Osteocyte (in vitro differentiated cells): ENCODE measurements around the gene LZTS2. TPM values are rescaled to one million over a fixed set of nuclear protein-coding genes. Genes with fewer than 3 reads are reported as not detected.

Experiments
- DNase-seq: peaks from one replicate; pipeline ENCODE4 v3.0.0; 2021; ENCODE audit warnings: mixed read lengths; ENCODE audit not compliant: unreplicated experiment; ENCODE audit errors: extremely low spot score
- H3K27ac Mint-ChIP-seq: one replicate; pipeline ENCODE4 v1.8.0; 2021; ENCODE audit warnings: mild to moderate bottlenecking, mixed read lengths; ENCODE audit not compliant: unreplicated experiment
- H3K27me3 Mint-ChIP-seq: one replicate; pipeline ENCODE4 v1.8.0; 2021; ENCODE audit warnings: mixed read lengths; ENCODE audit not compliant: unreplicated experiment
- H3K36me3 Mint-ChIP-seq: one replicate; pipeline ENCODE4 v1.8.0; 2021; ENCODE audit warnings: mixed read lengths; ENCODE audit not compliant: unreplicated experiment
- H3K4me1 Mint-ChIP-seq: one replicate; pipeline ENCODE4 v1.8.0; 2021; ENCODE audit warnings: mixed read lengths; ENCODE audit not compliant: unreplicated experiment
- H3K4me3 Mint-ChIP-seq: one replicate; pipeline ENCODE4 v1.8.0; 2021; ENCODE audit warnings: mild to moderate bottlenecking, moderate library complexity, mixed read lengths; ENCODE audit not compliant: unreplicated experiment
- H3K9me3 Mint-ChIP-seq: one replicate; pipeline ENCODE4 v1.8.0; 2021; ENCODE audit warnings: mixed read lengths; ENCODE audit not compliant: unreplicated experiment
- CTCF ChIP-seq: fragments of 200-600 bp; sonication (generic); IDR thresholded peaks from 2 replicates; pipeline ENCODE4 v1.5.0; 2021; ENCODE audit warnings: antibody characterized with exemption, mild to moderate bottlenecking, moderate library complexity
- total RNA-seq: library from RNA; stranded (reverse); gene quantifications from 2 replicates; pipeline ENCODE4 v1.2.1, GENCODE V29; 2021

LZTS2 gene
- total RNA-seq, 1 donor from 2014 or later: 72.1 TPM

- H3K9me3 Mint-ChIP-seq: no peaks in the 10 kb centered on the region
- no peak for TF ChIP-seq CTCF
- no peaks in the 10 kb centered on the region for H3K27me3 Mint-ChIP-seq
- no peak for DNase-seq
- H3K4me1 Mint-ChIP-seq: peaks cover 22% of the 10 kb centered on the region
- no peaks in the 10 kb centered on the region for H3K36me3 Mint-ChIP-seq
- H3K27ac Mint-ChIP-seq: no peak overlapping the region
- no peak overlapping the region for H3K4me3 Mint-ChIP-seq
Measured at GRCh38 chr10:101028446-101029337, 29.1 kb downstream of the LZTS2 start.

DNA sequence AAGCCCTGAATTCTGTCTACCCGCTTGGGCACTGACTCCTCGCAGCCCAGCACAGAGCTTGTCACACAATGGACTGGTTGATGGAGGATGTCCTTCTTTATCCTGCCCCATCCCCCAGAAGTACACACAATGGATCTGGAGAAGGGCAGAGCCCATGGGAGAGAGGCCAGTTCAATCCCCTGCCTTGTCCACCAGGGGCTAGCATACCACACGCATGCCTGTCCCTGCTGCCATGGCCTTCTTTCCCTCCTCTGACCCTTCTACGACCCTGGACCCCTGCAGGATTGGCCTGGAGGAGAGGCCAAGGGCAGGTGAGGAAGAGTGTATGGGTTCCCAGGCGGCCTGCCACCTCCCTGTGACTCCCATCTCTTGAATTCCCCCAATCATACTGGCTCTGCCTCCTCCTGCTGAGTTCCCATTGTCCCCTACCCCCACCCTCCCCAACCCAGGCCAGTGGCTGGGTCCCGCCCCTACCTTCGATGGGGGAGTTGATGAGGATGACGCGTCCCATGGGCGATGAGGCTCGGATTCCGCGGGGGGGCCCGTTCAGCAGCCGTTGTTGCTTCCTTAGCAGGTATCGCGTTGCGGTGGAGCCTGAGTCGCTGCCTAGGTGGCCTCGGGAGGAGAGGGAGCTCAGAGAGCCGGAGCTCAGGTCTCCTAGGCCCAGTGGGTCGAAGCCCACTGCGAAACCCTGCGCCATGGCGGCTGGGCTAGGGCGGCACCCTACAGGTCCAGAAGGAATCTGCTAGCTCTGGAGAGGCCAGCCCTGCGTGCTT is 30.1 kb downstream of the LZTS2 start:
- H3K4me3 Mint-ChIP-seq: no peak overlapping the region
- H3K27me3 Mint-ChIP-seq: no peaks in the 10 kb centered on the region
- no peak for TF ChIP-seq CTCF
- H3K36me3 Mint-ChIP-seq: no peaks in the 10 kb centered on the region
- DNase-seq: no peak
- H3K4me1 Mint-ChIP-seq: peaks cover 26% of the 10 kb centered on the region
- H3K27ac Mint-ChIP-seq: no peak overlapping the region
- H3K9me3 Mint-ChIP-seq: no peaks in the 10 kb centered on the region

GRCh38 chr10:101030496-101031127 is 31.0 kb downstream of the LZTS2 start:
- no peak for TF ChIP-seq CTCF
- H3K4me3 Mint-ChIP-seq: peak overlapping the region; percentile 84
- H3K9me3 Mint-ChIP-seq: no peaks in the 10 kb centered on the region
- H3K4me1 Mint-ChIP-seq: peaks cover 26% of the 10 kb centered on the region
- no peak for DNase-seq
- no peaks in the 10 kb centered on the region for H3K27me3 Mint-ChIP-seq
- H3K36me3 Mint-ChIP-seq: no peaks in the 10 kb centered on the region
- peak overlapping the region; percentile 95 for H3K27ac Mint-ChIP-seq

GRCh38 chr10:101031128-101031795 is 31.7 kb downstream of the LZTS2 start, which contains the start of the genes PDZD7 and SFXN3:
PDZD7 (minus strand) TSS chr10:101031129; CDS start chr10:101030219, 910 bp downstream.
SFXN3 (plus strand) TSS chr10:101031234; CDS start chr10:101034695, 3,461 bp downstream.
- peaks cover 26% of the 10 kb centered on the region for H3K4me1 Mint-ChIP-seq

More at GRCh38 chr10:101031128-101031795, 31.7 kb downstream of the LZTS2 start, which contains the start of the genes PDZD7 and SFXN3:
- Mint-ChIP-seq H3K4me3 (peak within 1 kb of the TSS; percentile 84), H3K9me3 (no peaks in the 10 kb centered on the region), H3K27me3 (no peaks in the 10 kb centered on the region), H3K36me3 (peaks cover 1% of the 10 kb centered on the region), H3K27ac (peak within 1 kb of the TSS; percentile 95)
- DNase-seq: peak; percentile 97
- no peak for TF ChIP-seq CTCF
